Kidney epithelial cell (primary cell): Measurements from ENCODE around the gene BPIFA2. TPM values are rescaled to one million over a fixed set of nuclear protein-coding genes. Genes with fewer than 3 reads are reported as not detected.

ENCODE experiments used
- DNase-seq: peaks from one replicate; pipeline ENCODE4 v3.0.0-alpha.2; 2010; ENCODE audit warnings: low read depth
- H3K27me3 ChIP-seq: 2 replicates; pipeline ENCODE4 v1.6.0; 2011; ENCODE audit warnings: low read length; ENCODE audit not compliant: control insufficient read depth, insufficient read depth
- H3K36me3 ChIP-seq: 2 replicates; pipeline ENCODE4 v1.5.1; 2011; ENCODE audit warnings: low read length; ENCODE audit not compliant: control insufficient read depth, insufficient read depth
- H3K4me3 ChIP-seq: 2 replicates; pipeline ENCODE4 v1.5.1; 2011; ENCODE audit warnings: low read depth, mild to moderate bottlenecking, control low read depth, low read length
- total RNA-seq: library from RNA; depleted of rRNA; stranded (reverse); fragments of >200 nt; gene quantifications from 2 replicates; pipeline ENCODE4 v1.2.3, GENCODE V29; 2015
- TF ChIP-seq, protein P1 (sequence below): IDR thresholded peaks from 2 replicates; pipeline ENCODE4 v1.5.1; 2011; ENCODE audit warnings: mild to moderate bottlenecking, moderate library complexity, low read length, control low read depth, inconsistent platforms; ENCODE audit not compliant: insufficient read depth, poor library complexity, severe bottlenecking

Gene BPIFA2
- total RNA-seq, 1 donor from 2014 or later, result not detected

DNA sequence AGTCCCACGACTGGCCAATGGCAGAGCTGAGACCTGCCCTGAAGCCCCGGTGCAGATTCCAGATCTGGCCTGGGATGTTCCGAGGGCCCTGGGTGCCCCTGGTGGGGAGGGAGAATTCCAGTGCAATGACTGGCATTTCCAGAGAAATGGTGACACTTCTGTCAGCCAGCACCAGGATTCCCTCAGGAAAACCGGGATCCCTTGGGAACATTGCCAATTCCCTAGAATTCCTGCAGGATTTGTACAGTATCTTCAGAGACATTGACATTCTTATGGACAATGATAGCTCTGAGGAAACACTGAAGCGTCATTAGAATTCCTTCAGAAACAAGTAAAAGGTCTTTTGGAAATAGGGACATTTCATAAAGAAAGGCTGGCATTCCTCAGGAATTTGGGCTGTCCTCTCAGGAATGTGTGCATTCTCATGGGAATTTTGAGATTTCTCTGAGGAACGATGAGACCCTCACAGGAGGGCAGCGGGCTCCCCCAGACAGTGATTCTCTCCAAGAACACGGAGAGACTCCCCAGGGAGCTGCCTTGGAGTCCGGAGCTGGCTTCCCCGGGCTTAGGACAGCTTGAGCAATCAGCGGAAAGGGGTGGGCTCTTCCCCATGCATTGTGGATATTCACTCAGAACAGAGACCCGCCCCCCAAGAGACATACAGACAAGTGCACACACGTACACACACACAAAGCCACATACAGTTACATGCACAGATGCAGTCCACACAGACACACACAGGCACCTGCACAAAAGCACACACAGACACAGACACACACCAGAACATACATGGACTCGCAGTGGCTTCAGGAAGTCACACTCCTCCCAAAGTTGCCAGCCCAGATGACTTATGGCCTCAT lies 35.2 kb upstream of the BPIFA2 start:
- Histone ChIP-seq H3K27me3 (no peaks in the 10 kb centered on the region), H3K36me3 (no peaks in the 10 kb centered on the region), H3K4me3 (no peak overlapping the region)
- TF ChIP-seq, protein P1, sequence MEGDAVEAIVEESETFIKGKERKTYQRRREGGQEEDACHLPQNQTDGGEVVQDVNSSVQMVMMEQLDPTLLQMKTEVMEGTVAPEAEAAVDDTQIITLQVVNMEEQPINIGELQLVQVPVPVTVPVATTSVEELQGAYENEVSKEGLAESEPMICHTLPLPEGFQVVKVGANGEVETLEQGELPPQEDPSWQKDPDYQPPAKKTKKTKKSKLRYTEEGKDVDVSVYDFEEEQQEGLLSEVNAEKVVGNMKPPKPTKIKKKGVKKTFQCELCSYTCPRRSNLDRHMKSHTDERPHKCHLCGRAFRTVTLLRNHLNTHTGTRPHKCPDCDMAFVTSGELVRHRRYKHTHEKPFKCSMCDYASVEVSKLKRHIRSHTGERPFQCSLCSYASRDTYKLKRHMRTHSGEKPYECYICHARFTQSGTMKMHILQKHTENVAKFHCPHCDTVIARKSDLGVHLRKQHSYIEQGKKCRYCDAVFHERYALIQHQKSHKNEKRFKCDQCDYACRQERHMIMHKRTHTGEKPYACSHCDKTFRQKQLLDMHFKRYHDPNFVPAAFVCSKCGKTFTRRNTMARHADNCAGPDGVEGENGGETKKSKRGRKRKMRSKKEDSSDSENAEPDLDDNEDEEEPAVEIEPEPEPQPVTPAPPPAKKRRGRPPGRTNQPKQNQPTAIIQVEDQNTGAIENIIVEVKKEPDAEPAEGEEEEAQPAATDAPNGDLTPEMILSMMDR, result no peak
- DNase-seq, result no peak

DNA sequence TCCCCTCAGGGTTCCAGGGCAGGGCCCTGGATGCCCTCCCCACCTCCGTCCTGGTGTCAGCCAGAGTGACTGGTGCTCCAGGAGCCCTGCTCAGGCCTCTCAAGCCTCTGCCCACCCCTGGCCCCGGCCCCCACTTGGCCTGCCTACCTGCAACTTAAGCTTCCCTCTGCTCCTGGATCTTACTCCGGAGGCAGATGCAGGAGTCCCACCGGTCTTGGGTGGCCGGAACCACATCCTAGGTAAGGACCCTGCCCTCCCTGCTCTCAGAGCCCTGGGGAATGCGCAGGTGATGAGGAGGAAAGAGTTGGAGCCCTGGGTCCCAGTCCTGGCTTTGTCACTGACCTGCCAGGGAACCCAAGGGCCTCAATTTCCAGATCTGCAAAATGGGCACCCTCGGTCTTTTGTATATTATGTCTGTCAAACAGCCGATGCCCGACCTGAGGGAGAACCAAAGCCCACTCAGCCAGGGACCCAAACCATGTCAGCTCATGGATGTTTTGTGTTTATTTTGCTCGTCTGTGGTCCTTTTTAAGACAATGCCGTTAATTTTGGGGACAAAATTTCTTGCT lies 34.5 kb upstream of the BPIFA2 start:
- TF ChIP-seq, protein P1, result no peak
- no peak for DNase-seq
- no peak overlapping the region for H3K4me3 ChIP-seq
- no peaks in the 10 kb centered on the region for H3K36me3 ChIP-seq
- H3K27me3 ChIP-seq, result no peaks in the 10 kb centered on the region

DNA sequence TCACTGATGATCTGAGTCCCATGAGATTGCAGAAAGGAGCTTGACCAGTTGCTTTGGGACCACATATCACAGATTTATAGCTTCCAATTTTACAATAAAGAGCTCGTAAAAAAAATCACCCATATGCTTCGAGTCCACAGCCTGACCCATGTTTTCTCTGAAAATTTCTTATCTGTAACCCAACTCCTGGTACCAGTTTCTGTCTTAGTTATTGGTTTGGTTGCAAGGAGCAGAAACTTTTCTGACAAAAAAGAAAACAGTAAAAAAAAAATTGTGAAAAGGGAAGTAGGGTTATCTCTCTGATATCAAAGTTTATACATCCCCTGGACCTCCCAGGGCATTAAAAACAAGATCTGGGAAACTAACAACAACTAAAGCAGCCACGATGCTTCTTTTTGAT lies 30.8 kb upstream of the BPIFA2 start:
- Histone ChIP-seq H3K27me3 (no peaks in the 10 kb centered on the region), H3K36me3 (no peaks in the 10 kb centered on the region), H3K4me3 (no peak overlapping the region)
- no peak for DNase-seq
- TF ChIP-seq, protein P1, result no peak

DNA sequence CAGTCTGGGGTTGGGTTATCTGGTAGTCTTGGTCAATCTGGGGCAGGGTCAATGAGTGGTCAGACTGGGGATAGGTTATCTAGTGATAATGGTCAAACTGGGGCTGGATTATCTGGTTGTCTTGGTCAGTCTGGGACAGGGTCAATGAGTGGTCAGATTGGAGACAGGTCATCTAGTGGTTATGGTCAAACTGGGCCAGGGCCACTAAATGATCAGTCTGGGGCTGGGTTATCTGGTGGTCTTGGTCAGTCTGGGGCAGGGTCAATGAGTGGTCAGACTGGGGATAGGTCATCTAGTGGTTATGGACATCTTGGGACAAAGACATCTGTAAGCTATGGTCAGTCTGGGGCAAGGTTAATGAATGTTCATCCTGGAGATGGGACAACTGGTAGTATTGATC lies 28.5 kb upstream of the BPIFA2 start:
- H3K36me3 ChIP-seq, result no peaks in the 10 kb centered on the region
- no peak for DNase-seq
- TF ChIP-seq, protein P1, result no peak
- no peak overlapping the region for H3K4me3 ChIP-seq
- no peaks in the 10 kb centered on the region for H3K27me3 ChIP-seq

DNA sequence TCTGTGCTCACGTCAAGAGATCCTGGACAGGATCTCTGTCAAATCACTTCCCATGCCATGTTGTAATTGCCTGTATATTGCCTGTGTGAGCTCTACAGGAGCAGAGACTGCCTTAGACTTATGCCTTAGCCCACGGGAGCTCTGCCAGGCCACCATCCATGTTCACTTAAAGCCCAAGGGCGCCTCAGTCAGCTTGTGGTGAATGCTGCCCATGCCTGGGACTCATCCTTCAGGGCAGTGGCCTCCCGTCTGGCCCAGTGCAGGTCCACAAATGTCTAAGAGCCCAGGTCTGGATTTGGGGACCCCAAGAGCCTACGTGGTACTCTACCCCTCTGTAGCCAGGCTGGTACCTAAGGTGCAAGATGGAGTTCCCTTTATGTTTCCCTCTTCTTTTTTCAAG lies 22.4 kb upstream of the BPIFA2 start:
- no peak for DNase-seq
- no peaks in the 10 kb centered on the region for H3K36me3 ChIP-seq
- TF ChIP-seq, protein P1, result no peak
- no peak overlapping the region for H3K4me3 ChIP-seq
- no peaks in the 10 kb centered on the region for H3K27me3 ChIP-seq

DNA sequence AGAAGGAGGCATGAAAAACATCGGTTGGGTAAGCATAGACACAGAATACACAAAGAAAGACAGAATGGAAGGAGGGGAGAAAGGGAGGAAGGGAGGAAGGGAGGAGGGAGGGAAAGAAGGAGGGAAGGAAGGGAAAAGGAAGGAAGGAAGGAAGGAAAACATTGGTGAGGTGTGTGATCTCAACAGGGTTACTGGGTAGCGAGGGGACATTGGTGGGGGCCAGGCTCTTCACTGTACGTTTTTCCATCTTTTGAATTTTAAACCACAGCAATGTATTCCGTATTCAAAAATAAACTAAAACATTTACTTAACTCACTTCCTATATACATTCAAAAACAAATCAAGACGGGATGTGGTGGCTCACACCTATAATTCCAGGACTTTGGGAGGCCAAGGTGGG lies 20.7 kb upstream of the BPIFA2 start:
- Histone ChIP-seq H3K27me3 (no peaks in the 10 kb centered on the region), H3K36me3 (no peaks in the 10 kb centered on the region), H3K4me3 (no peak overlapping the region)
- no peak for DNase-seq
- TF ChIP-seq, protein P1, result no peak
